GM18498 (cell line): ENCODE measurements around the gene WDFY2.

Experiments used
- ATAC-seq: cut with Tn5 transposase; IDR thresholded peaks from one replicate; pipeline ENCODE4 v1.9.1; 2021; ENCODE audit warnings: mild to moderate bottlenecking, moderate library complexity; ENCODE audit not compliant: unreplicated experiment

The WDFY2 gene

DNA sequence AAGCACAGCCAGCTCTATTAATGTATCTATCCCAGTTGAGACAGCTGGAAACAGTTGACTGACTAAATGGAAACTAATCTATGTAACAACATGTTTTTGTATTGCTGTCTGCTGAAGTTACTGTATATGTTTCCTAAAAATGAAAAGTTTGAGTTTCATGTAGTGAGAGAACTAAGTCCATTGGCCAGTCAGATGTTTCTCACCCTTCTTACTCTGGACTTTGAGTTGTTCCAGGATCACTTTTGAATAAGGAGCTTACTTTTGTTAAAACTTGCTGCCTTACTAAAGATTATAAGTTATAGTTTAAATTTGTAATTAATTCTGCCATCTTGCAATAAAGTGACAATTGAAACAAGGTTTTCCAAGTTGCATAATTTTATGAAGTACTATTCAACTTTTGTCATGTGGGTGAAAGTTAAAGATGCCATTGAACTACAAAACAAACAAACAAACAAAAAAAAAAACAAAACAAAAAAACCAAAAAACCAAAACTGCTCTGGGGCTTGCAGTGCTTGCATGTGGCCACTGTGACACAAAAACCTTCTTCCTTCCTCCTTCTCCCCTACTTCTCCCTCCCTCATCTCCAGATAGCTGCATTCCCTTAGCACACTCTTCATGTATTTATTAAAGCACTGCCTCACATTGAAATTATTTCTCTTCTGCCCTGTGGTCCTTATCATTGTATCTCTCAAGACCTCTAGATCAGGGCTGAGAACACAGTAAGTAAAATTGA lies 15.3 kb downstream of the WDFY2 start:
- no peak for ATAC-seq

- no peak for ATAC-seq
These were observed 16.4 kb downstream of the WDFY2 start for GRCh38 chr13:51600703-51601102.

DNA sequence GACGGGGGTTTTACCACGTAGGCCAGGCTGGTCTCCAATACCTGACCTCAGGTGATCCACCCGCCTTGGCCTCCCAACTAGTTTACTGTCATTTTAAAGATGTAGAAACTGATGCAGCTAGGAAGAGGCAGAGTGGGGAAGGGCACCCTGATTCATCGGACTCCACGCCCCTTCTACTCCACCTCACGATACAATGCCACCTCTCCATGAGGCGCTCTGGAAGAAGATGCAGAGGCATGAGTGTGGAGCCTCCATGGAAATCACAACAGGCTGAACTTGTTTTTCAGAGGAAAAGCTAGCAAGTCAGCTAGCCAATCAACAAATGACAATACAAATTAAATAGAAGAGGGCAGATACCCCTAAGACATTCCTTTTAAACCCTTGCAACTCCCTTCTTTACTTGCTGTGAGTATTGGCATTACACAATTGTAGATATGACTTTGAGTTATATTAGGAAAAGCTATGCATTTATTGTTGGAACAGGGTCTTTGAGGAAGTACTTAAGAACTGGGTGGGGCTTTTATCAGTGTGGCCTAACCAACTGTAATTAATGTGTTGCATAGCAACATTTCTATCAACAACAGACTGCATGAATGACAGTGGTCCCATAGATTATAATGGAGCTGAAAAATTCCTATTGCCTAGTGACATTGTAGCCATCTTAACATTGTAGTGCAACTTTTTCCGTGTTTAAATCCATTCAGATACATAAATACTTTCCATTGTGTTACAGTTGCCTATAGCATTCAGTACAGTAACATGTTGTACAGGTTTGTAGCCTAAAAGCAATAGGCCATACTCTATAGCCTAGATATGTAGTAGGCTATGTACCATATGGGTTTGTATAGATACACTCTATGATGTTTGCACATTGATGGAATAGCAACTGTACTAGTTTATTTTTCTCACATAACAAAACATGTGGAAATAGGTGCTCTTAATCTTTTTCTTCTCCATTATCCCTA lies 17.6 kb downstream of the WDFY2 start:
- no peak for ATAC-seq

GRCh38 chr13:51603716-51604115 lies 19.5 kb downstream of the WDFY2 start:
- no peak for ATAC-seq

- ATAC-seq: no peak
These were observed 21.4 kb downstream of the WDFY2 start for GRCh38 chr13:51605698-51606097.

GRCh38 chr13:51607165-51607564 lies 22.9 kb downstream of the WDFY2 start:
- no peak for ATAC-seq

GRCh38 chr13:51608857-51609406 lies 24.7 kb downstream of the WDFY2 start:
- ATAC-seq: no peak

DNA sequence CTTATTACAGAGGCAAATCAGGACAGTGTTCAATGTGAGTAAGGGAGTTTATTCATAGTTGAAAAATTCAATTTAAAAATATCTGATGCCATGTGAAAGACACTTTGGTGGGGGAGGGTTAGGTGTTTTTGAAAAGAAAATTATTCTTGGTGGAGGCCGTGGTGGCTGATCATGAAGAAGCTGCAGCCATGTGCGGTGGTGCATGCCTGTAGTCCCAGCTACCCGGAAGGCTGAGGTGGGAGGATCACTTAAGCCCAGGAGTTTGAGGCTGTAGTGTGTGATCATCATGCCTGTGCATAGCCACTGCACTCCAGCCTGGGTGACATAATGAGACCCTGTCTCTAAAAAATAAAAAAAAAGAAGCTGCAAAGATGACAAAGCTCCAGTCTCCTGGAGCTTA lies 28.6 kb downstream of the WDFY2 start:
- no peak for ATAC-seq

- no peak for ATAC-seq
These were observed 29.3 kb downstream of the WDFY2 start for GRCh38 chr13:51613535-51613934.

GRCh38 chr13:51614350-51614786 lies 30.1 kb downstream of the WDFY2 start:
- ATAC-seq: peak; percentile 93

DNA sequence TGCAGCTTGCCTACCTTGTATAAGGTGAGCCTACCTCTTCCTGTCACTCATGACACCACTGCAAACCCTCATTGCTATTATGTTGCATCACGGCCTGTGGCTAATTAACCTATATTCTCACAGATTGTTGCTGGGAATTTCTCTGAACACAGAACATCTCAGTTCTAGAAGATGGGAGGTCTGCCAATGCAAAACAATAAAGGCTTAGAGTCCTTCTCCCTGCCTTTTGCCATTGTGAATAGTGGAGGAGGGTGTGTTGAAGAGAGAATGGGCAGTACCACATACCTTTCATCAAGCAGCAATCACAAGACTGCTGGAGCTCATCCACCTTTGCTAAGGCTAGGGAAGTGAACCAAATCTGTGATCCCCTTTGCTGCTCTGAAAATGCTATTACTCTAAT lies 34.4 kb downstream of the WDFY2 start:
- no peak for ATAC-seq

GRCh38 chr13:51619614-51620013 lies 35.4 kb downstream of the WDFY2 start:
- no peak for ATAC-seq

DNA sequence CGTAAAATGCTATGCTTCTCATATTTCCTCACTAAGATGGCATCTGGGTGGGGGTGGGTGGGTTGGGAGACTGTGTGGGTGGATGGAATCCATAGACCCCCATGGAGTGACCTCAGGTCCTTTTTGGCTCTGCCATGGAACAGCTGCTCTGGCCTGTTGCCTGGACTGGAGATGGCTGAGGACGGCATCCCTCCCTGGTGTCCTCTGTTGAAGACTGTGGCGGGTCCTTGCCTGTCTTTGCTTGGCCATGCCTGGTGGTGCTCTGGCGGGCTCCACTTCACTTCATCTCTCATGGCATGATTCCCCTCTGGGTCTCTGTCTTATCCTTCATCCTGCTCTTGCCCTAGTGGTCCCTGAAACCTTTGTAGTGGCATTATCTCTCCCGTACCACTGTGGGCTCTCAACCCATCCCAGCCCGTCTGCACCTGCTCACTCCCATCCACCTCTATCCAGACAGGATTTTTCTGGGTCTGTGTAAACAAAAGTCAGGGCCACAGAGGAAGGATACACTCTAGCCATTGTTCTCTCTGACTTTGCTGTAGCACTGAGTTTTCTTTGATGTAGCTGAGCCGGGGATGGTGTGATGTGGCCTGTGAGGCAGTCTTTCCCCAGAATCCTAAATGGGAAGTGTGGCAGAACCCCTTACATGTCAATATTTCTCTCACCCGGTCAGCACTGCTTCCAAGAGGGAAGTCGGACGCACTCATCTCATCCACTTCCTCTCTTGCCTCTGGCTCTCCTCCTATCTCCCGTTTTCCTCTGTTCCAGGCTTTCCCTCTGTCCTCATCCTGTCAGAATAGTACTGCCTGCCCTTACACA lies 36.1 kb downstream of the WDFY2 start:
- no peak for ATAC-seq

GRCh38 chr13:51621602-51622001 lies 37.3 kb downstream of the WDFY2 start:
- ATAC-seq: no peak

- ATAC-seq: no peak
These were observed 39.2 kb downstream of the WDFY2 start for GRCh38 chr13:51623473-51623872.

DNA sequence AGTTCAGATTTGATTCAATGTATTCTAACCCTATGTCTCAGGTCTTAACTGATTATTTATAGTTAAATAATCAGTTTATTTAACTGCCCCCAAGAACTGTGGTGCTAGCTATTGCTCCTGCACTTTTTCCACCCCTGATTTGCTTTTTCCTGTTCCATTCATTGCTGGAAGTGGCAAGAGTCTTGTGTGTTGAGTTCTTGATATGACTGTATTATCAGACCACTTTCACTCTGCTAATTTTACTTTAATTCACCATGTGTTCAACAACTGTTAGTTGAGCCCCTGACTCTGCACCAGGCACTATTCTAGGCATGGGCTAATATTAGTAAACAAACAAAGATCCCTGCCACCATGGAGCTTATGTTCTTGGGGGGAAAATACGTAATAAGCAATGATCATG lies 39.9 kb downstream of the WDFY2 start:
- ATAC-seq: no peak

DNA sequence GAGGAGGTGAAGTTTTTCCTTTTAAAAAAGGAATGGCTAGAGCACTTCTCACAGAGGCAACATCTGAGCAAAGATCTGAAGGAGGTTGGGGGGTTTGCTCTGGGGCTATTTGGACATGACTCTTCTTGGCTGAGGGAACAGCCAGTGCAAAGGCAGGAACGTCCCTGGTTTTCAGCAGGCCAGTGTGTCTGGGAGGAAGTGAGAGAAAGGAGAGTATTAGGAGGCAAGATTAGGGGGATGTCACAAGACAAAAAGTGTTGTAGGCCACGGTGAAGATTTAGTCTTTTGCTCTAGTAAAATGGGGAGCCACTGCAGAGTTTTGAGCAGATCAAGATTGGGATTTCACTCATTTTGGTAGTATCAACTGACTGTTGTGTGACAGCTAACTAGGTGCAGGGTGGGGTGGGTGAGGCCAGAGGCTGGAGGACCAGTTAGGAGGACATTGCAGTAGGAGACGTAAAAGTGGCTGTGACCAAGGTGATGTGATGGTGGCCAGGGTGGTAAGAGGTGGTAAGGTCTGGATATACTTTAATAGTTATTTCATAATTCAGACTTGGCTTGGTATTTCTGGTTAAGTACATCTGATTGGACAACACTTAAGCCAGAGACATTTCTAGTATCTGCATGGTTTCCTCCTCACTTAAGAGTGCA lies 40.6 kb downstream of the WDFY2 start:
- ATAC-seq: no peak

- no peak for ATAC-seq
These were observed 41.5 kb downstream of the WDFY2 start for GRCh38 chr13:51625555-51626345.

DNA sequence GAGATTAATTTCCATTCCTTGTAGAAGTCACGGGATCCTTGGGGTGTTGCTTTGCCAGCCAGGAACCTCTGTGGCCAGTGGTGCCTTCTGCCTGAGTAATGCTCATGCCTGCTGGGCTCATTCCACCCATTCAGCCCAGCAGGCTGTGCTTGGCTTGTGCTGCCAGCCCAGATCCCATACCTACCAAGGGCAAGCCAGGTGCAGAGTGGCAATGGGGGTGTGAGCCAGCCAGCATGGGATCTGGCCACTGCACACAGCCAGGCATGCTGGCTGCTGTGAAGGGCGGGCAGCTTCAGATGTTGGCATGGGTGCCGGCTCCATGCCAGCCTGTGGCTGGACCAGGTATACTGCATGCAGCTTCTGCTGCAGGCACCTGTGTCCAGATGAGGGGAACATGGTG lies 42.5 kb downstream of the WDFY2 start:
- ATAC-seq: no peak
